ENCODE results near the gene PNPLA5. TPM values are rescaled to one million over a fixed set of nuclear protein-coding genes. Genes with fewer than 3 reads are reported as not detected.

PNPLA5 gene
- total and polyA plus RNA-seq, 2 of the 13 experiments (the other 11 are each of a cell fraction or from before 2014, with no cell fraction given): not detected

- peak; percentile 41; the same call in 1 of the 2 replicates for TF ChIP-seq ZNF609 (CRISPR knock-in tag; IDR thresholded peaks at IDR 0.05; ENCODE audit: borderline replicate concordance)
- peak; percentile 81 for TF ChIP-seq ZFY (CRISPR knock-in tag; IDR thresholded peaks at IDR 0.05)
- TF ChIP-seq ZFP36L1 (CRISPR knock-in tag; IDR thresholded peaks at IDR 0.05): 0 out of 2 replicates have a peak, but pooled peaks have one; percentile 50
- TF ChIP-seq ZNF503 (CRISPR knock-in tag; IDR thresholded peaks at IDR 0.05): peak; percentile 65
- TF ChIP-seq RARA (CRISPR knock-in tag; IDR thresholded peaks at IDR 0.05): peak; percentile 41
- TF ChIP-seq ZNF275 (CRISPR knock-in tag; IDR thresholded peaks at IDR 0.05; ENCODE audit: borderline replicate concordance): peak; percentile 56; the same call in 1 of the 2 replicates
- peak; percentile 48; the same call in 1 of the 2 replicates for TF ChIP-seq EEA1 (CRISPR knock-in tag; IDR thresholded peaks at IDR 0.05; ENCODE audit: borderline replicate concordance)
- TF ChIP-seq POLR2AphosphoS5 (IDR thresholded peaks at IDR 0.05; ENCODE audit: low read depth, low read length): peak; percentile 92
- peak; percentile 51 for TF ChIP-seq ZNF792 (CRISPR knock-in tag; IDR thresholded peaks at IDR 0.05)
- peak; percentile 91; the same call in 1 of the 2 replicates for TF ChIP-seq ZNF790 (CRISPR knock-in tag; IDR thresholded peaks at IDR 0.05; ENCODE audit: borderline replicate concordance)
- TF ChIP-seq ZNF264 (CRISPR knock-in tag; IDR thresholded peaks at IDR 0.05): 0 out of 2 replicates have a peak, but pooled peaks have one; percentile 44
- TF ChIP-seq, protein P1, sequence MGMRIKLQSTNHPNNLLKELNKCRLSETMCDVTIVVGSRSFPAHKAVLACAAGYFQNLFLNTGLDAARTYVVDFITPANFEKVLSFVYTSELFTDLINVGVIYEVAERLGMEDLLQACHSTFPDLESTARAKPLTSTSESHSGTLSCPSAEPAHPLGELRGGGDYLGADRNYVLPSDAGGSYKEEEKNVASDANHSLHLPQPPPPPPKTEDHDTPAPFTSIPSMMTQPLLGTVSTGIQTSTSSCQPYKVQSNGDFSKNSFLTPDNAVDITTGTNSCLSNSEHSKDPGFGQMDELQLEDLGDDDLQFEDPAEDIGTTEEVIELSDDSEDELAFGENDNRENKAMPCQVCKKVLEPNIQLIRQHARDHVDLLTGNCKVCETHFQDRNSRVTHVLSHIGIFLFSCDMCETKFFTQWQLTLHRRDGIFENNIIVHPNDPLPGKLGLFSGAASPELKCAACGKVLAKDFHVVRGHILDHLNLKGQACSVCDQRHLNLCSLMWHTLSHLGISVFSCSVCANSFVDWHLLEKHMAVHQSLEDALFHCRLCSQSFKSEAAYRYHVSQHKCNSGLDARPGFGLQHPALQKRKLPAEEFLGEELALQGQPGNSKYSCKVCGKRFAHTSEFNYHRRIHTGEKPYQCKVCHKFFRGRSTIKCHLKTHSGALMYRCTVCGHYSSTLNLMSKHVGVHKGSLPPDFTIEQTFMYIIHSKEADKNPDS (CRISPR knock-in tag; IDR thresholded peaks at IDR 0.05): peak; percentile 74; the same call in 1 of the 2 replicates
- TF ChIP-seq, protein P2, sequence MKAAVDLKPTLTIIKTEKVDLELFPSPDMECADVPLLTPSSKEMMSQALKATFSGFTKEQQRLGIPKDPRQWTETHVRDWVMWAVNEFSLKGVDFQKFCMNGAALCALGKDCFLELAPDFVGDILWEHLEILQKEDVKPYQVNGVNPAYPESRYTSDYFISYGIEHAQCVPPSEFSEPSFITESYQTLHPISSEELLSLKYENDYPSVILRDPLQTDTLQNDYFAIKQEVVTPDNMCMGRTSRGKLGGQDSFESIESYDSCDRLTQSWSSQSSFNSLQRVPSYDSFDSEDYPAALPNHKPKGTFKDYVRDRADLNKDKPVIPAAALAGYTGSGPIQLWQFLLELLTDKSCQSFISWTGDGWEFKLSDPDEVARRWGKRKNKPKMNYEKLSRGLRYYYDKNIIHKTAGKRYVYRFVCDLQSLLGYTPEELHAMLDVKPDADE (CRISPR knock-in tag; IDR thresholded peaks at IDR 0.05): 0 out of 2 replicates have a peak, but pooled peaks have one; percentile 58
- peak; percentile 40; the same call in 1 of the 2 replicates for TF ChIP-seq ZFP90 (CRISPR knock-in tag; IDR thresholded peaks at IDR 0.05; ENCODE audit: borderline replicate concordance)
- peak; percentile 88; the same call in 1 of the 2 replicates for TF ChIP-seq KDM5B (CRISPR knock-in tag; IDR thresholded peaks at IDR 0.05; ENCODE audit: borderline replicate concordance)
These were observed 32.0 kb upstream of the PNPLA5 start, which contains the start of gene PNPLA3 (continued) for GRCh38 chr22:43923631-43924464.

Measured in HepG2 (cell line).